Natural killer cell (primary cell): ENCODE measurements around the gene TNFRSF25. TPM values are rescaled to one million over a fixed set of nuclear protein-coding genes. Genes with fewer than 3 reads are reported as not detected.

Source experiments
- ATAC-seq, 3 donors: fragments of 150-1000 bp in 2 of 3; fragments of 200-7000 bp in 1 of 3; cut with Tn5 transposase; 1 replicate in 1 of 3; 2 replicates in 2 of 3; pipeline ENCODE4 v1.10.0; 2021; ENCODE audit warnings: mild to moderate bottlenecking in 2 of 3, moderate library complexity in 2 of 3
- DNase-seq, 2 donors: peaks; one replicate each; pipeline versions ENCODE4 v3.0.0 to v3.0.0-alpha.2; 2013 to 2021; ENCODE audit warnings: mixed read lengths in 1 of 2
- H3K27ac ChIP-seq: one replicate; pipeline ENCODE4 v1.5.1; 2013; ENCODE audit warnings: mild to moderate bottlenecking, low read length
- H3K27me3 ChIP-seq: one replicate; pipeline ENCODE4 v1.6.1; 2013; ENCODE audit warnings: low read length; ENCODE audit not compliant: control insufficient read depth, insufficient read depth
- H3K36me3 ChIP-seq: one replicate; pipeline ENCODE4 v1.6.1; 2013; ENCODE audit warnings: low read length; ENCODE audit not compliant: control insufficient read depth, insufficient read depth
- H3K4me1 ChIP-seq: one replicate; pipeline ENCODE4 v1.6.1; 2013; ENCODE audit warnings: low read length; ENCODE audit not compliant: control insufficient read depth, insufficient read depth
- H3K4me3 ChIP-seq: one replicate; pipeline ENCODE4 v1.5.1; 2013; ENCODE audit warnings: low read length
- H3K9me3 ChIP-seq: one replicate; pipeline ENCODE4 v1.6.1; 2013; ENCODE audit warnings: low read length; ENCODE audit not compliant: control insufficient read depth, insufficient read depth
- H3K27ac Mint-ChIP-seq, 2 donors: one replicate each; pipeline ENCODE4 v1.8.0; 2022; ENCODE audit warnings: mild to moderate bottlenecking in 2 of 2, mixed read lengths in 2 of 2, moderate library complexity in 1 of 2
- H3K27me3 Mint-ChIP-seq, 2 donors: one replicate each; pipeline ENCODE4 v1.8.0; 2022; ENCODE audit warnings: low read depth in 2 of 2, mixed read lengths in 2 of 2
- H3K36me3 Mint-ChIP-seq: one replicate; pipeline ENCODE4 v1.8.0; 2022; ENCODE audit warnings: mixed read lengths
- H3K4me1 Mint-ChIP-seq, 2 donors: one replicate each; pipeline ENCODE4 v1.8.0; 2022; ENCODE audit warnings: mixed read lengths in 2 of 2
- H3K4me3 Mint-ChIP-seq: one replicate; pipeline ENCODE4 v1.8.0; 2022; ENCODE audit warnings: mild to moderate bottlenecking, moderate library complexity, mixed read lengths
- H3K9me3 Mint-ChIP-seq, 2 donors: one replicate each; pipeline ENCODE4 v1.8.0; 2022; ENCODE audit warnings: mixed read lengths in 2 of 2
- CTCF ChIP-seq: fragments of 200-600 bp; IDR thresholded peaks from one replicate; pipeline ENCODE4 v1.8.0; 2022; ENCODE audit warnings: antibody characterized with exemption
- WGBS: methylation state at CpG from one replicate; pipeline ENCODE4 v1.1.7; 2013; ENCODE audit warnings: missing lambda C conversion rate; ENCODE audit not compliant: insufficient coverage; 5-methylcytosine and 5-hydroxymethylcytosine counted together
- intact Hi-C: fragments of 100-400 bp; cut with micrococcal nuclease; formaldehyde crosslinking; loops from one replicate; pipeline ENCODE4 v1.14.2; 2022
- total RNA-seq, 4 donors: library from RNA; stranded (reverse); fragments of 120-200 nt in 1 of 4; gene quantifications; one replicate each; pipeline versions ENCODE4 v1.2.3 to v1.2.4, GENCODE V29; 2013 to 2022

The TNFRSF25 gene
- total RNA-seq, 3 donors from 2014 or later (not counting 1 experiment from before 2014, with no cell fraction given): 14.5 to 41.5 (median 19.9) TPM

GRCh38 chr1:6472391-6472790, 6.4 kb upstream of the TNFRSF25 start:
- peaks cover 0 to 2% of the 10 kb centered on the region in 2 donors for H3K27me3 Mint-ChIP-seq
- WGBS: 79% methylated on average over 10 of the region's 10 CpGs
- H3K4me1 Mint-ChIP-seq: peaks cover 0 to 7% of the 10 kb centered on the region in 2 donors
- H3K36me3 Mint-ChIP-seq: no peaks in the 10 kb centered on the region
- intact Hi-C loops: no loop called here
- no peaks in the 10 kb centered on the region for H3K9me3 Mint-ChIP-seq
- H3K27ac Mint-ChIP-seq: no peak overlapping the region
- TF ChIP-seq CTCF: no peak
- Histone ChIP-seq H3K9me3 (no peaks in the 10 kb centered on the region), H3K27me3 (no peaks in the 10 kb centered on the region), H3K4me3 (no peak overlapping the region), H3K4me1 (peaks cover 6% of the 10 kb centered on the region), H3K36me3 (no peaks in the 10 kb centered on the region), H3K27ac (no peak overlapping the region)
- H3K4me3 Mint-ChIP-seq: no peak overlapping the region
- ATAC-seq: no peak
- DNase-seq: no peak

GRCh38 chr1:6471970-6472368, 6.0 kb upstream of the TNFRSF25 start:
- Mint-ChIP-seq H3K27ac (no peak overlapping the region), H3K9me3 (no peaks in the 10 kb centered on the region), H3K27me3 (peaks cover 0 to 2% of the 10 kb centered on the region in 2 donors), H3K4me3 (no peak overlapping the region), H3K36me3 (no peaks in the 10 kb centered on the region), H3K4me1 (peaks cover 0 to 7% of the 10 kb centered on the region in 2 donors)
- no peak overlapping the region for H3K27ac ChIP-seq
- no peaks in the 10 kb centered on the region for H3K36me3 ChIP-seq
- peaks cover 7% of the 10 kb centered on the region for H3K4me1 ChIP-seq
- no peaks in the 10 kb centered on the region for H3K9me3 ChIP-seq
- intact Hi-C loops: no loop called here
- DNase-seq (no peak), ATAC-seq (no peak)
- 90% methylated on average over 7 of the region's 7 CpGs for WGBS
- H3K4me3 ChIP-seq: no peak overlapping the region
- no peak for TF ChIP-seq CTCF
- no peaks in the 10 kb centered on the region for H3K27me3 ChIP-seq

GRCh38 chr1:6471086-6471969, 5.4 kb upstream of the TNFRSF25 start:
- WGBS: 93% methylated on average over 65 of the region's 67 CpGs

More at GRCh38 chr1:6471086-6471969, 5.4 kb upstream of the TNFRSF25 start:
- Histone ChIP-seq H3K4me1 (peaks cover 14% of the 10 kb centered on the region), H3K27me3 (no peaks in the 10 kb centered on the region), H3K4me3 (no peak overlapping the region), H3K27ac (no peak overlapping the region), H3K36me3 (no peaks in the 10 kb centered on the region), H3K9me3 (no peaks in the 10 kb centered on the region)
- H3K4me1 Mint-ChIP-seq: peaks cover 0 to 7% of the 10 kb centered on the region in 2 donors
- H3K27me3 Mint-ChIP-seq: peaks cover 0 to 2% of the 10 kb centered on the region in 2 donors
- ATAC-seq (no peak), DNase-seq (no peak)
- H3K4me3 Mint-ChIP-seq: no peak overlapping the region
- H3K27ac Mint-ChIP-seq: no peak overlapping the region
- H3K36me3 Mint-ChIP-seq: no peaks in the 10 kb centered on the region
- H3K9me3 Mint-ChIP-seq: no peaks in the 10 kb centered on the region
- TF ChIP-seq CTCF: no peak
- intact Hi-C loops: no loop called here
